Brain microvascular endothelial cell (primary cell): ENCODE data around the gene RASL11B.
"Not testable (repeated sequence)": the region's sequence is repeated elsewhere in the genome, so short reads cannot be mapped to it uniquely, and the experiment has no call there.

ENCODE experiments used
- DNase-seq: peaks from one replicate; pipeline ENCODE4 v3.0.0-alpha.2; 2020
- H3K27ac ChIP-seq: fragments of 250-450 bp; sonication (Bioruptor Pico); 2 replicates; pipeline ENCODE4 v1.5.1; 2020; ENCODE audit warnings: mild to moderate bottlenecking, moderate library complexity
- H3K27me3 ChIP-seq: fragments of 250-450 bp; sonication (Bioruptor Pico); replicated peaks from 2 replicates; pipeline ENCODE4 v1.5.1; 2020; ENCODE audit warnings: mild to moderate bottlenecking
- H3K36me3 ChIP-seq: fragments of 250-450 bp; sonication (Bioruptor Pico); replicated peaks from 2 replicates; pipeline ENCODE4 v1.5.1; 2020; ENCODE audit warnings: mild to moderate bottlenecking
- H3K4me3 ChIP-seq: 2 replicates; pipeline ENCODE4 v1.5.1; 2011; ENCODE audit warnings: low read depth, mild to moderate bottlenecking, control low read depth, low read length, moderate library complexity
- CTCF ChIP-seq: IDR thresholded peaks from 2 replicates; pipeline ENCODE4 v1.5.1; 2011; ENCODE audit warnings: low read depth, mild to moderate bottlenecking, moderate library complexity, low read length, control low read depth, inconsistent platforms; ENCODE audit errors: missing control alignments
- in situ Hi-C: cut with HindIII; loops from 2 replicates; pipeline ENCODE4 v1.10.0; 2017; ENCODE audit warnings: low sequenced_read_pairs, low pct_ligation_motif_present

The RASL11B gene

GRCh38 chr4:52824270-52824602 lies 37.9 kb upstream of the RASL11B start:
- Histone ChIP-seq H3K27me3 (no peaks in the 10 kb centered on the region), H3K36me3 (no peaks in the 10 kb centered on the region), H3K27ac (no peak overlapping the region), H3K4me3 (no peak overlapping the region)
- DNase-seq: no peak
- TF ChIP-seq CTCF: no peak
- in situ Hi-C loops: no loop called here

- no peaks in the 10 kb centered on the region for H3K27me3 ChIP-seq
- H3K36me3 ChIP-seq: no peaks in the 10 kb centered on the region
- H3K27ac ChIP-seq: no peak overlapping the region
- in situ Hi-C loops: no loop called here
- no peak for TF ChIP-seq CTCF
- H3K4me3 ChIP-seq: no peak overlapping the region
- no peak for DNase-seq
Observed at GRCh38 chr4:52824603-52825459, 37.3 kb upstream of the RASL11B start.

- Histone ChIP-seq H3K4me3 (no peak overlapping the region), H3K36me3 (no peaks in the 10 kb centered on the region), H3K27ac (no peak overlapping the region), H3K27me3 (no peaks in the 10 kb centered on the region)
- in situ Hi-C loops: no loop called here
- DNase-seq: no peak
- TF ChIP-seq CTCF: no peak
Observed at GRCh38 chr4:52825460-52826090, 36.5 kb upstream of the RASL11B start.

- in situ Hi-C loops: no loop called here
- Histone ChIP-seq H3K4me3 (no peak overlapping the region), H3K27me3 (no peaks in the 10 kb centered on the region), H3K36me3 (no peaks in the 10 kb centered on the region), H3K27ac (no peak overlapping the region)
- DNase-seq: no peak
- no peak for TF ChIP-seq CTCF
Observed at GRCh38 chr4:52833941-52834525, 28.1 kb upstream of the RASL11B start.

GRCh38 chr4:52834641-52835456 lies 27.3 kb upstream of the RASL11B start:
- in situ Hi-C loops, H3K4me3 ChIP-seq, H3K27ac ChIP-seq, H3K27me3 ChIP-seq, DNase-seq, H3K36me3 ChIP-seq: not testable (repeated sequence)

GRCh38 chr4:52836120-52836519 lies 26.0 kb upstream of the RASL11B start:
- in situ Hi-C loops: no loop called here
- DNase-seq: no peak
- Histone ChIP-seq H3K4me3 (no peak overlapping the region), H3K27me3 (no peaks in the 10 kb centered on the region), H3K36me3 (no peaks in the 10 kb centered on the region), H3K27ac (no peak overlapping the region)
- no peak for TF ChIP-seq CTCF
